HG03139 (cell line): ENCODE data around the gene AHSA1.
"Not testable (repeated sequence)": the region's sequence is repeated elsewhere in the genome, so short reads cannot be mapped to it uniquely, and the experiment has no call there.

Experiments used
- ATAC-seq: cut with Tn5 transposase; IDR thresholded peaks from one replicate; pipeline ENCODE4 v1.9.1; 2021; ENCODE audit not compliant: unreplicated experiment

Gene AHSA1

DNA sequence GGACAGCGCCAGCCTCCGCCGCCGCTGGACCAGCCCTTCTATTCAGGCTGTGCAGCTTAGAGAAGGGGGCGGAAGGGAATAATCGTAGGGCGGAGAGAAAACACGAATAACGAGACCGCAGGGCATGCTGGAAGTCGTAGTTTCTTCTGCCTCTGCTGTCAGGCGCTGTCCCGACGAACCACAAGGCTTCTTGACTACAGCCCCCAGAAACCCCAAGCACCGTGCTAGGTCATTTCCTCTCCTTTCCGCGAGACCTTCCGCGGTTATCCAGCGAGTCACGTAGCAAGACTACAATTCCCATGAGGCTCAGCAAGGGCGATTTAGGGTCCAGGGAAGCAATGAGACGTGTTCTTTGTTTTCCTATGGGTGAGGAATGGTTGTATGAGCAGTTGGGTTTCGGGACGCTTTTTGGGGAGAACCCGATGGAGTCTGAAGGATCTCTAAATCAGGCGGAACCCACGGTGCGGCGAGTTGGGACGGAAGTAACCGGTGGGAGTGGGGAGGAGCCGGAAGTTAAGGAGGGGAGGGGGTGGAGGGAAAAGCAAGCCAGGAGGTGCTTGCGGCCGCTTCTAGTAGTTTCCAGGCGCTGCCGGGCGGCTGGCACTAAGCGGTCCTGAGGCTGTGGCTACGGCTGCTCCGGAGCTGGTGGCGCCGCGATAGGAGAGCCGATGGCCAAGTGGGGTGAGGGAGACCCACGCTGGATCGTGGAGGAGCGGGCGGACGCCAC, at the start of gene AHSA1, which contains the start of gene VIPAS39:
Gene AHSA1, plus strand, starts transcription at position 572 of the 727 bp plus-strand sequence. Its CDS starts 97 bp downstream, at position 669.
Gene VIPAS39, minus strand, starts transcription at position 80 of the 727 bp plus-strand sequence. CDS start 3,499 bp downstream, outside the sequence.
- peak; percentile 88 for ATAC-seq

DNA sequence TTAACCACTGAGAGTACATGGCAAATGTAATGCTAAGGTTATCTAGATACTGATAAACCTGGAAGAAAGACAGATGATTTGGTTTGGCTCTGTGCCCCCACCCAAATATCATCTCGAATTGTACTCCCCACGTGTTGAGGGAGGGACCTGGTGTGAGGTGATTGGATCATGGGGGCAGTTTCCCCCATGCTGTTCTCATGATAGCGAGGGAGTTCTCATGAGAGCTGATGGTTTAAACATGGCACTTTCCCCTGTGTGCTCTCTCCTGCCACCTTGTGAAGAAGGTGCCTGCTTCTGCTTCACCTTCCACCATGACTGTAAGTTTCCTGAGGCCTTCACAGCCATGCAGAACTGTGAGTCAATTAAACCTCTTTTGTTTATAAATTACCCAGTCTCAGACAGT, 48.8 kb upstream of the AHSA1 start:
- no peak for ATAC-seq

DNA sequence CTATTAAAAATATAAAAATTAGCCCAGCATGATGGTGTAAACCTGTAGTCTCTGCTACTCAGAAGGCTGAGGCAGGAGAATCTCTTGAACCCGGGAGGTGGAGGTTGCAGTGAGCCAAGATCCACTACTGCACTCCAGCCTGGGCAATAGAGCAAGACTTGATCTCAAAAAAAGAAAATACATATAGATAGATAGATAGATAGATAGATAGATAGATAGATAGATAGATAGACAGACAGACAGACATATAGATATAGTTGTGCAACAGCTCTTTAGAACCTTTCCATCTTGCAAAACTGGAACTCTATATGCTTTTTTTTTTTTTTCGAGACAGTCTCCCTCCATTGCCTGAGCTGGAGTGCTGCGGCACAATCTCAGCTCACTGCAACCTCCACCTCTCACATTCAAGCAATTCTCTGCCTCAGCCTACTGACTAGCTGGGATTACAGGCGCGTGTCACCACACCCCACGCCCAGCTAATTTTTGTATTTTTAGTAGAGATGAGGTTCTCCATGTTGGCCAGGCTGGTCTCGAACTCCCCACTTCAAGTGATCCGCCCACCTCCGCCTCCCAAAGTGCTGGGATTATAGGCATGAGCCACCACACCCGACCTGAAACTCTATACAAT, 42.4 kb upstream of the AHSA1 start:
- not testable (repeated sequence) for ATAC-seq

DNA sequence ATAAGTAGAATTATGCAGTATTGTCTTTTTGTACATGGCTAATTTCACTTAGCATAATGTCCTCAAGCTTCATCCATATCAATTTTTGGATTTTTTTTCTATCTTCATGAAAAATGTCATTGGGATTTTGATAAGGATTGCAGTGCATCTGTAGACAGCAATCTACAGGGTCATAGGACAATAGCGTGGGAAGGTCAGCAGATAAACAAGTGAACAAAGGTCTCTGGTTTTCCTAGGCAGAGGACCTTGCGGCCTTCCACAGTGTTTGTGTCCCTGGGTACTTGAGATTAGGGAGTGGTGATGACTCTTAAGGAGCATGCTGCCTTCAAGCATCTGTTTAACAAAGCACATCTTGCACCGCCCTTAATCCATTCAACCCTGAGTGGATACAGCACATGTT, 41.8 kb upstream of the AHSA1 start:
- not testable (repeated sequence) for ATAC-seq

DNA sequence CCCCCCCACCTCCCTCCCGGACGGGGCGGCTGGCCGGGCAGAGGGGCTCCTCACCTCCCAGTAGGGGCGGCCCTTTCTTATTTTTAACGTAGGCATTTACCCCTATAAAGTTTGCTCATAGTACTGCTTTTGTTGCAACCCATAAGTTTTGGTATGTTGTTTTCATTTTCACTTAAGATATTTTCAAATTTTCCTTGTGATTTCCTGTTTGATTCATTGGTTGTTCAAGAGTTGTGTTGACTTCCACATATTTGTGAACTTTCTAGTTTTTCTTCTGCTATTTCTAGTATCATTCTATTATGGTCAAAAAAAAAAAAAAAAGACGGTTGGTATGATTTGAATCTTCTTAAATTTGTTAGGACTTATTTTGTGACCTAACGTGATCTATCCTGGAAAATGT, 41.1 kb upstream of the AHSA1 start:
- no peak for ATAC-seq

DNA sequence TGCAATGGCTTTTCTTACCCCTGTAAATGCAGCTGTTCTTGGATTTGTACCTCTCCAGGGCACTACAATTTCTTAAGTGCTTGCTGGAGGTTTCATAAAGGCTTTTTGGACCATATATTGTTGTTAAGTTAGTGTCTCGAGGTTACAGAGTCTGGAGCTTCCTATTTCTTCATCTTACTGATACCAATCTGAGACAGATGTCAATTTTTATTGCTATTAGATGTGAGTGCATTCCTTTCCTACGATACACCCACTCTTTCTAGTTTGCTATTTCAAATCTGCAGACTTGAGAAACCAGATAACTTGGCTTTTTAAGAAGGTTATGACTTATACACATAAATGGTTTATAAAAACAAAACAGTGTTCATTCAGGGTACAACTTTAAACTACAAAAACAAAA, 36.7 kb upstream of the AHSA1 start:
- no peak for ATAC-seq

DNA sequence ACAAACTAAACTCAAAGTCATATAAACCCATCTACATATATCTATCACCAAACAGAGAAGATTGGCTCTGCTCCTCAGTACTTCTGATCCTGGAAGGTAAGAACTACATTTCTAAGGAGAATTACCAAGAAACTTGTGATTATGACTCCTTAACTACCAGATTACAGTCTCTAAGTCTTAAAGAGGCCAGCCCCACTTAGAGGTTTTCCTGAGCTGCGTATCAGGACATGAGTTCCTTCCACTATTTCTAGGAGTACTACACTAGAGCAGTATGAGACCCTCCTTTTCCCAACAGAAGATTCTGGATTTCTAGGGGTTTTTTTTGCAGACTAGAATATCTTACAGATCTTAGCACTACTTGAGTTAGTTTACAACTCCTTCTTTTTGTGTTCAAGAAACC, 34.5 kb upstream of the AHSA1 start, which contains the start of gene NOXRED1:
Gene NOXRED1, minus strand, starts transcription at position 101 of the 400 bp plus-strand sequence. CDS start 634 bp downstream, outside the sequence.
- no peak for ATAC-seq

DNA sequence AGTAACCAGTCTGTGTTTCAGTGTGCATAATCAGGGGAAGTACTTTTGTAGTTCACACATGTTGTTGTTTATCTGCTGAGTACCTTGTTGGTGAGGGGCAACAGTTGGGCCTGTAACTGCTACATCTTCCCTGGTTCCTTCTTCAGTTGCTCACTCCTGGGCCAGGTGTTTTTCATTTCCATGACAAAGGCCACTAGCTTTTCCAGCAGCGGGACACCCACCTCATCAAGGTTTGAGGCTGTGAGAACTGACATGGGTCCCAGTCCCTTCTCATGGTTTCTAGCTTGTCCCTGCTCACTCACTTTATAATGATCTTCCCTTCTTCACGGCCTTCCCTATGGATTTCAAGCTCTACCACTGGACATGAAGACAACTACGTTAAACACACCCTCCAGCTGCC, 33.0 kb upstream of the AHSA1 start:
- no peak for ATAC-seq

DNA sequence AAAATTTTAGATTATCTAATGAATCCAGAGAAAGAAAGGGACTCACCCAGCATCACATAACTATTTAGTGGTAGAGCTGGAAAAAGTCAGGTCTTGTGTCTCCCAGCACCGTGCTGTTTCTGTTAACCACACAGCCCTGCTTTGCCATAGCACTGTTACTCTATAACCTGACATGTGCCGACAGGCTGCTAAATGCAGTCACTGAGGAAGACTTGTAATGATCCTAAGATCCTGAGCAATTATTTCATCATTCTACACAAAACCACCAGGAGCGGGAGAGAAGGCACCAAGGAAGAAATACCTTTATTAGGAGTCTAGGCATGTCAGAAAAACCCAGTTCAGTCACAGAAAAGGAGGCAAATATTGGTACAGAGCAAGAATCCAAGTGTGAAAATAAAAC, 31.5 kb upstream of the AHSA1 start:
- ATAC-seq: no peak

DNA sequence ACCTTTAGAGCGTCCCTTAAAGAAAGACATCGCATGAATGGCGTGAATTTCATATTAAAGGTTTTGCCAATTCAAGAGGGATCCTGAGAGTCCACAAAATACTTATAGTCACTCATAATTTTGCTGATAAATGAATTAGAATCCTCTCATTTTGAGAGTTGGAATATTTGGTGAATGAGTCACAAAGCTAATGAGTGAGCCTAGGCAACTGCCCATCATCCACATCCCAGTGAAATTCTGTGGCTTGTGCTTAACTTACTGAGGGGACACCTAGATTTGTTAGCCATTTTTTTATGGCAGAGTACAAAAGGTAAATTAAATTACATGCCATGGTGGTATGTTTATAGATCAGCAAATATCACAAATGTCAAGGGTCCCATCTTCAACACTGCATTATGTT, 21.9 kb upstream of the AHSA1 start:
- ATAC-seq: no peak

DNA sequence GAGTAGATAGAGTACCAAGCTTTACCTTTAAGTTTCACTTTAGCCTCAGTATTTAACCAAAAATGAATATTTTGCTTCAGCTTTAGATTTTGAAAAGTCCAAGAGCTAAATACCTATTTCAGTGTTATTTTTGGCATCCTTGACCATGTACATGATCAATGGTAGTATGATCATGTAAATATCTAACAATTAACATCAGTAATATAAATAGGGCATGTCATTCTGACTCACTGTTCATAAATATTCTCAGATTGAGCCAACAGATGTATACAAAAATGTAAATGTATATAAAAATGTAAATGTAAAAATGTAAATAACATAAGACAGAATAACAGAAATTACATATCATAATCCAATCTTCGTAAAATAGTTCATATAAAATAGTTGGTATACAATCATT, 19.3 kb upstream of the AHSA1 start:
- no peak for ATAC-seq

DNA sequence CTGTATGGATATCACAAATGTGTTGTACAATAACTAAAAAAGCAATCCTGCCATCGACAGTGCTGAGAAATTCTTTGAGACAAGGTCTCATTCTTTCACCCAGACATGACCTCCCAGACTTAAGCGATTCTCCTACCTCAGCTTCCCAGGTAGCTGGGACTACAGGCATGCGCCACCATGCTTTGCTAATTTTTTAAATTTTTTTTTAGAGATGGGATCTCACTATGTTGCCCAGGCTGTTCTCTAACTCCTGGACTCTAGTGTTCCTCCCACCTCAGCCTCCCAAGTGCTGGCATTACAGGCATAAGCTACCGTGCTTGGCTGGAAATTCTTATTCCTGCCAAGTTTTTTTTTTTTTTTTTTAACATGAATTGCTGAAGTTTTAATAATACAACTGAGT, 18.0 kb upstream of the AHSA1 start:
- ATAC-seq: no peak

DNA sequence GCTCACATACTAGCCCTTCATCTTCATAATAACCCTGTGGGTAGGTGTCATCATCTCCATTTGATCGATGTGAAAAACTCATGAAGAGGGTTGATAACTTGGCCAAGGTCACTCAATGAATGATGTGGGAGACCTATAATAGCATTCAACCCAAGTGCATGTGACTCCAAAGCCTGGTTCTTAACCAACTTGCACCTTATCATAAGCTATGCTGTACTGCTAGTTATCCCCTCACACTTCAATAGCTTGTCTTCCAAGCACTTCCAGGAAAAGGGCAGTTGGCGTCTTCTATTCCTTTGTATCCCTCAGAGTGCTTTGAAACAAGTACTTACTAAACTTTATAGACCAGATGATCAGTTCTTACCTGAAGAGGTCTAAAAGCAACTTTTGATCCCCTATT, 15.7 kb upstream of the AHSA1 start:
- no peak for ATAC-seq

DNA sequence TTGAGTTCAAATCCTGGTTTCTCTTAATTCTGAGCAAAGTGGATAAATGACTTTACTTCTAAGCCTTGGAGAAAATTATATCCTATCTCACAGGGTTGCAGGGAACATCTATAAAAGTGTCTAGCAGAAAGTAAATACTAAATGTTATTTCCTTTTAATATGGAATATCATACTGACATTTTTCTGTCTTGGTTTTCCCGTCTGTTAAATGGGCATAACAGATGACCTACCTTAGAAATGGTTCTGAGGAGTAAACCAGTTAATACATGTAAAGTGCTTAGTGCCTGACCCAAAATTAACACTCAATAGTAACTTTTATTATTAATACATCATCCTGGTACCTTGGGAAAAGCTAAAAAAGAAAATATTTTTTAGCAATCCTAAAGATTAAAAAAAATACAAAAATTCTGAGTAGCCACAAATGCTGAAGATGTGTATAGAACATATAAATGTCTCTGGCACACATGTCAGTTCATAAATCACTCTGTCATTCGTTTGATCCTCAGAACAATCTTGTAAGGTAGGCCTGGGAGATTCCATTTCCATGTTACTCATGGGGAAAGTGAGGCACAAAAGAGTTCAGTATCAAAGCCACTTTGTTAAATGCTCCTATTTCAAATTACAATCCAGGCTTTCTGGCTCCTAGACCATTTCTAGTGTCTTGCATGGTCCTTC, 1.8 kb upstream of the AHSA1 start:
- no peak for ATAC-seq

DNA sequence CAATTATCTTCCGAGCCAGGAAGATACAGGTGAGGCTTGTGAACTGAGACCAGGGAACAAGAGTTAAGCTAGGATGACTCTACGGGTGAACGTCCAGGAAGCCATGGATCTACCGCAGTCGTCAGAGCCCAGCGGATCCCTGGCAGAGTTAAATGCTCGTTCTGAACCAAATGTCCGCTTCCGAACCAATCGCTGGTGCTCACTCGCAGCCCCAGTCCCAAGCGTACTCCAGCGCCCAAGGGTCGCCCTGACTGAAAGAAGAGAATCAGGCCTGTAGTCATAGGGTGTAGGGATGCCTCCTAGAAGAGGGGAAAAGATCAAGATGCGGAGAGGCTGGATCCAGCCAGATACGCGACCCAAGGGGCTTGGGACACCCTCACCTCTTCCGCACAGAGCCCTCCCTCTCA, 775 bp upstream of the AHSA1 start:
- ATAC-seq: no peak

DNA sequence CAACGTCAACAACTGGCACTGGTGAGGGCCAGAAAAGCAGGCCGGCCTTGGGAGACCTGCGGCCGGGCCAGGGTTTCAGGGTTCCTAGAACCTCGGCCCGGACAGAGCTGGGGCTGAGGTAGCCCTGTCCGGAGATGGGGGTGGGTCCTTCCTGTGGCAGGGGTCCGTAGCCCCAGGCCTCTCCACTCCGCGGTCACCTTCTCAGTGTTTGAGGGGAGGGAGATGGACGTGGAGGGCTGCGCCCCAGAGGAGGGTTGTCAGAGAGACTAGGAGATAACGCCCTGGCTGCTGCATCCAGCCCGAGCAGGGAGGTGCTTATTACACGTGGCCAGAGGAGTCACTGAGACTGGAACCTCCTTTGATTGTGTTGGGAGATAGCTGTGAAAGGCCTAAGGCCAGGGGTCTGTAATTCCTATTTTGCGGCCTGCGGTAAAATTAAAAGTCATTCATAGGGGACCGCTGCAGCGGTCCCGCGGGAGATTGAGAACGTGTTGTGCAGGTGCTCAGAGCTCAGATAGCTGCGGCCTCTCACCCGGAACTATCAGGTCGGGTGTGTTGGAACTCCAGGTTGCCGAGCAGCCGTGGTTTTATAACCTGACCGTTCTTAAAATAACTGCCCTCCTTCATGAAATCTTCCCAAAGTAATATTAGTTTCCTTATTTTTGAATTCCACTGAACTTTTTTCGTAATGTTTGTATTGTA, 507 bp downstream of the AHSA1 start:
- ATAC-seq: peak; percentile 13

DNA sequence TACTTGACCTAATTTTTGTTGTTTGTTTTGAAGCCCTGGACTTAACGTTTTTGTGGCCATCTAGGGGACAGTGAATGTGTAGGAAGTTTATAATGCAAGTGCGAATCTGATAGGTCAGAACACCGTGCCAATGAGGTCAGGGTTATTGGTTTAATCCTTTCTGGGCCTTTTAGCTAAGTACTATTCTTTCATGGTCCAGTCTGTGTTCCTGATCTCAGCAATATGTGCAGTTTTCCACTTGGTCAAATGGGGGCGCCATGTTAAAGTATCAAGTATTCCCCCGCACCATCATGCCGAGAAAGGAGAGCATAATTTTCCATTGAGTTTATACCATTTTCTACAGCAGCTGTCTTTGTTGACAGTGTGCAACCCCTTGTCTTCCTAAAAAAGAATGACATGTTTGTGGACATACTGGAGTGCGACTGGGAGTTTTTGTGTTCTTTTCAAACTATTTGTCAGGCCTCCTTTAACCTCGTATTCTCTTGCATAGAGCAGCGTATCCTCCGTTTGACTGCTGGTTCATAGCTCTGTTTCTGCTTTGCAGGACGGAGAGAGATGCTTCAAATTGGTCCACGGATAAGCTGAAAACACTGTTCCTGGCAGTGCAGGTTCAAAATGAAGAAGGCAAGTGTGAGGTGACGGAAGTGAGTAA, 1.3 kb downstream of the AHSA1 start:
- ATAC-seq: no peak

DNA sequence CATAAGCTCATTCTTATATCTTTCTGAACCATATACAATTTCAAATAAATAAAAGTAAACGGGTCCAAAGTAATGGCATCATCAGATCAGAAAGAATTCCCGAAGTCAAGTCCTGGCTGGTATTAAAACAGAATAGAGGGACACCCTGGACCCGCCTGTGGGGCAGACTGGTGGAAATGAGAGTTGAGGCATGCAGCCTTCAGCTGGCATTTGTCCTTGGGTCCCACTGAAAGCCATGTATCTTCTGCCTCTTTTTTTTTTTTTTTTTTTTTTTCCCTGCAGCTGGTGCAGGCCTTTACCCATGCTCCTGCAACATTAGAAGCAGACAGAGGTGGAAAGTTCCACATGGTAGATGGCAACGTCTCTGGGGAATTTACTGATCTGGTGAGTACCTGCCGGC, 9.9 kb downstream of the AHSA1 start:
- ATAC-seq: no peak

DNA sequence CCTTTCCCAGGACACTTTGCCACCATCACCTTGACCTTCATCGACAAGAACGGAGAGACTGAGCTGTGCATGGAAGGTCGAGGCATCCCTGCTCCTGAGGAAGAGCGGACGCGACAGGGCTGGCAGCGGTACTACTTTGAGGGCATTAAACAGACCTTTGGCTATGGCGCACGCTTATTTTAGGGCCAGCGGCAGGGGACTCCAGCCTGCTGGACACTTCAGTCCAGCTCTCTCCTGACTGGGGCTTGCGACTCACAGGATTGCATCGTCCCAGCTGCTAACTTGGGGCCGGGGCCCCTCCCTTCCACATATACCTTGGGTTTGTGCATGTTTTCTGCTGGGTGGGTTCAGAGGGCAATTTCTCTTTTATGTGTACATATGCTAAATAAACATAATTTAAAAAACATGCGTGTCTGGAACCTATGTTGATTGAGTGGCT, 11.2 kb downstream of the AHSA1 start:
- no peak for ATAC-seq

DNA sequence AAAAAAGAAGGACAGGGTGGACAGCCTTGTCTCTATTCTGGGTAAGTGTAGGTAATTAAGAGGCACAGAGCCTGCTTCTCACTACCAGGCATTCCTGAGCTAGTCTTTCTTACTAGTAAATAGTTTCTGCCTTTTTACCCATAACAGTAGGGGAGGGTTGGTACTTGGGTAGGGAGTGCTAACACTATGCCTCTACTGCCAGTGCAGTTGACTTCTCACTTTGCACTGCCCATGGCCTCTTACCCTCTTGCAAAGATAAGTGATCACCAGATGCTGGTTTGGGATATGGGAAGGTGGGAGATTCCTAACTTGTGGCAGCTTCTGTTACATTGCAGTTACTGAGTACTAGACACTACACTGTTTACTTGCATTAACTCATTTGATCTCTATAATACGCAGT, 11.6 kb downstream of the AHSA1 start:
- no peak for ATAC-seq
